SU-DHL-6 (cell line): Measurements from ENCODE around the gene GSK3B.

Experiments used
- CTCF ChIP-seq: fragments of 200-600 bp; sonication (generic); IDR thresholded peaks from one replicate; pipeline ENCODE4 v1.5.1; 2017; ENCODE audit warnings: antibody characterized with exemption, mild to moderate bottlenecking, low read length, moderate library complexity; ENCODE audit not compliant: insufficient read depth, poor library complexity, severe bottlenecking
- EZH2phosphoT487 ChIP-seq: fragments of 200-600 bp; sonication (generic), shearing (Covaris generic); conservative IDR thresholded peaks from 2 replicates; pipeline ENCODE4 v1.6.1; 2018; ENCODE audit warnings: mild to moderate bottlenecking, antibody characterized with exemption, low read length, moderate library complexity, mixed read lengths

- TF ChIP-seq CTCF (no peak), EZH2phosphoT487 (no peak)
Measured at GRCh38 chr3:119856695-119857094, 237.6 kb downstream of the GSK3B start.
